GM13976 (cell line): Measurements from ENCODE around the gene COA8.

ENCODE experiments used
- DNase-seq: peaks from one replicate; pipeline ENCODE4 v3.0.0; 2012; ENCODE audit warnings: low spot score
- in situ Hi-C: fragments of 300-500 bp; cut with MboI; formaldehyde crosslinking; loops from one replicate; pipeline ENCODE4 v1.12.0; 2022; ENCODE audit warnings: low sequenced_read_pairs, mixed read lengths, inconsistent platforms; ENCODE audit not compliant: unreplicated experiment
- TF ChIP-seq, protein P1 (sequence below): IDR thresholded peaks from 2 replicates; pipeline ENCODE4 v1.5.1; 2012; ENCODE audit warnings: borderline replicate concordance, mild to moderate bottlenecking; ENCODE audit not compliant: insufficient read depth; ENCODE audit errors: extremely low read depth, missing control alignments, control extremely low read depth

The COA8 gene

DNA sequence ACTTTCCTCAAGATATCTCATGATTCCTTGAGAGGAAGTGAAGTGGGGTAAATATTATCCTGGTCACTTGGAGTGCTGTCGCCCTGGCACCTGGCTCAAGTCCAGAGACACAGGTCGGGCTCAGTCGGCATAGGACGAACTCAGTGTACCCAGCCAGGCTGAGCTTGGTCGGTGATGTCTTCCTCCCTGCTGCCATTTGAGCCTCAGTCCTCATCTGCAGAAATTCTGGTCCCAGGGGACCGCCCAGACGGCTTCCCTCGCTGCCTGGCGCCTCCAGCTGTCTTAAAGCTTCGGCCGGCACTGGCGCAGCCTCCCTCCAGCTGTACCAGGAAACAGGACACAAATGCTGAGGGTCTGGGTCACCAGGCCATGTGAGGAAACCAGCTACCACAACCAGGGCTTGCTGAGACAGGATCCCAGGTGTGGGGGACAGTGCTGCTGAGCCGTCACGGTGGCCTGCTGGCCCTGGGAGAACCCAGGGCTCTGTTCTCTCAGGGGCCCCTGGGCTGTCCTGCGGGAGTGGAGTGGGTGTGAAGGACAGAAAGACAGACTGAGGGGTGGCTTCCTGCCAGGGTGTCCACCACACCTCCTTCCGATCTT is 61.2 kb downstream of the COA8 start:
- no peak for DNase-seq
- TF ChIP-seq, protein P1, sequence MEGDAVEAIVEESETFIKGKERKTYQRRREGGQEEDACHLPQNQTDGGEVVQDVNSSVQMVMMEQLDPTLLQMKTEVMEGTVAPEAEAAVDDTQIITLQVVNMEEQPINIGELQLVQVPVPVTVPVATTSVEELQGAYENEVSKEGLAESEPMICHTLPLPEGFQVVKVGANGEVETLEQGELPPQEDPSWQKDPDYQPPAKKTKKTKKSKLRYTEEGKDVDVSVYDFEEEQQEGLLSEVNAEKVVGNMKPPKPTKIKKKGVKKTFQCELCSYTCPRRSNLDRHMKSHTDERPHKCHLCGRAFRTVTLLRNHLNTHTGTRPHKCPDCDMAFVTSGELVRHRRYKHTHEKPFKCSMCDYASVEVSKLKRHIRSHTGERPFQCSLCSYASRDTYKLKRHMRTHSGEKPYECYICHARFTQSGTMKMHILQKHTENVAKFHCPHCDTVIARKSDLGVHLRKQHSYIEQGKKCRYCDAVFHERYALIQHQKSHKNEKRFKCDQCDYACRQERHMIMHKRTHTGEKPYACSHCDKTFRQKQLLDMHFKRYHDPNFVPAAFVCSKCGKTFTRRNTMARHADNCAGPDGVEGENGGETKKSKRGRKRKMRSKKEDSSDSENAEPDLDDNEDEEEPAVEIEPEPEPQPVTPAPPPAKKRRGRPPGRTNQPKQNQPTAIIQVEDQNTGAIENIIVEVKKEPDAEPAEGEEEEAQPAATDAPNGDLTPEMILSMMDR: no peak
- in situ Hi-C loops: no loop called here

DNA sequence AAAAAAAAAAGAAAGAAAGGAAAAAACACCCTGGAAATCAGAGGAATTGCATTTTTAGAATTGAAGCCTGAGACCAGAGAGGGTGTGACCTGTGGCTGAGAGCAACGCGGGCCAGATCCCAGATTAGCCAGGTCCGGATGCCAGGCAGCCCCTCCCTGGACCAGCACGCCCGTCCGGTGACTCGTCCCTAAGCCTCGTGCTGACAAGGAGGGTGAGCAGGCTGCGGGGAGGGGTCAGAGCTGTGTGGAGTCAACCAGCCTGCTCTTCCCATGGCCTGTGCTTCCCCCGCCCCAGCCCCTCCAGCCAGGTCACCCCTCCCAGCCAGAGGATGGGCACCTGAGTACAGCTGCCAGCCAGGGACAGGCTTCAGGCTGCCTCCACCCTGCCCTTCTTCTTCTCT is 62.1 kb downstream of the COA8 start:
- TF ChIP-seq, protein P1: no peak
- in situ Hi-C loops: no loop called here
- DNase-seq: no peak

DNA sequence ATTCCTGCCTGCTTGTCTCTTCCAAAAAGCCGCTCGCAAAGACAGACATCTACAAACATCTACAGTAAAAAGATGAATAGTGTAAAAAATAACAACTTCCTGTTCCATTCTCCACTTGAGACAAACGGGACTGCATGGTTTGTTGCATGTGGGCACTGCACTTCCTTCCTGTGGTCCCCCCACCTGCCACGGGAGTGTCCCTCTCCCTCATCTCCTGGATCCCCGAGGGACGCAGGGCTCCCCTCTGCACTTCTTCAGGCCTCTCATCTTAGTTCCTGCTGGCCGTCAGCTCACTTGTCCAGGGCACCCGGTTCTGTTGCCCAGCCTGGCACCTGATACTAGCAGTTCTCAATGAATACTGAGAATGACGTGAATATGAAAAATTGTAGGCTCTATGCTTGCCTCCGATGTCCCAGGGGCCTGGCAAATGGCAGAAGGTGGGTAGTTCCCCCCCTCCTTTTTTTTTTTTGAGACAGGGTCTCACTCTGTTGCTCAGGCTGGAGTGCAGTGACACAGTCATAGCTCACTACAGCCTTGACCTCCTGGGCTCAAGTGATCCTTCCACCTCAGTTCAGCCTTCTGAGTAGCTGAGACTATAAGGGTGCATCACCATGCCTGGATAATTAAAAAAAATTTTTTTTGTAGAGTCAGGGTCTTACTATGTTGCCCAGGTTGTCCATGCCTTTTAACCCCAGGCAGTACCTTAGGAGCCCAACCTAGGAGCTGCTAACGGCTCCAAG is 62.8 kb downstream of the COA8 start:
- TF ChIP-seq, protein P1: no peak
- no peak for DNase-seq

DNA sequence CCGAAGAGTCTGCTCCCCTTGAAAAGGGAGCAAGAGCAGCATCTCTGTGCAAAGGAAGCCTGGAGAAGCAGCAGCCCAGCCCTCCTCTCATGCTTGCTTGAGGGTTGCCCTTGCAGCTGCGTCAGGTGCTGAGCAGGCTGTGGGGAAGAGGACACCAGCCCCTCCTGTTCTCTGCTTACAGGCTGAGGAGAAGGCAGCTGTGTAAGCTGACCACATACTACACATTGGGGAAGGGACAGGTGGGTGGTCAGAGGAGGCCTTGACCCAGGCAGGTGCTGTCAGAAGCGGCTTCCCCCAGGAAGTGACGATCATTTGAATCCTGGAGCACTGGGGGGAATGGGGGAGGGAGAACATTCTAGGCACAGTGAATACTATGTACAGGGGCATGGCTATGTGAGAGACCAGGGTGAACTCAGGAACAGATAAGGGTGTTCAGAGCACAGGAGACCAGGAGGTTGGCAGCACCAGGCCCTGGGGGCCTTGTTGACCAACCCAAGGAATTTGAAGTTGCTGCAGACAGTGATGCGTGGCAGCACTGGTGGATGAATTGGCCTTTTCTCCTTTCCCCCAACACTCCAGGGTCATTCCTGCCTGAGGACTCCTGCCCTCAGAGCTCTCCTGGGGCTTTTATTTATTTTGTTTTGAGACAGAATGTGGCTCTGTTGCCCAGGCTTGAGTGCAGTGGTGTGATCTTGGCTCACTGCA is 63.5 kb downstream of the COA8 start:
- in situ Hi-C loops: no loop called here
- TF ChIP-seq, protein P1: no peak
- DNase-seq: no peak

More for the DNA sequence above, 62.8 kb downstream of the COA8 start:
- in situ Hi-C loops: no loop called here

DNA sequence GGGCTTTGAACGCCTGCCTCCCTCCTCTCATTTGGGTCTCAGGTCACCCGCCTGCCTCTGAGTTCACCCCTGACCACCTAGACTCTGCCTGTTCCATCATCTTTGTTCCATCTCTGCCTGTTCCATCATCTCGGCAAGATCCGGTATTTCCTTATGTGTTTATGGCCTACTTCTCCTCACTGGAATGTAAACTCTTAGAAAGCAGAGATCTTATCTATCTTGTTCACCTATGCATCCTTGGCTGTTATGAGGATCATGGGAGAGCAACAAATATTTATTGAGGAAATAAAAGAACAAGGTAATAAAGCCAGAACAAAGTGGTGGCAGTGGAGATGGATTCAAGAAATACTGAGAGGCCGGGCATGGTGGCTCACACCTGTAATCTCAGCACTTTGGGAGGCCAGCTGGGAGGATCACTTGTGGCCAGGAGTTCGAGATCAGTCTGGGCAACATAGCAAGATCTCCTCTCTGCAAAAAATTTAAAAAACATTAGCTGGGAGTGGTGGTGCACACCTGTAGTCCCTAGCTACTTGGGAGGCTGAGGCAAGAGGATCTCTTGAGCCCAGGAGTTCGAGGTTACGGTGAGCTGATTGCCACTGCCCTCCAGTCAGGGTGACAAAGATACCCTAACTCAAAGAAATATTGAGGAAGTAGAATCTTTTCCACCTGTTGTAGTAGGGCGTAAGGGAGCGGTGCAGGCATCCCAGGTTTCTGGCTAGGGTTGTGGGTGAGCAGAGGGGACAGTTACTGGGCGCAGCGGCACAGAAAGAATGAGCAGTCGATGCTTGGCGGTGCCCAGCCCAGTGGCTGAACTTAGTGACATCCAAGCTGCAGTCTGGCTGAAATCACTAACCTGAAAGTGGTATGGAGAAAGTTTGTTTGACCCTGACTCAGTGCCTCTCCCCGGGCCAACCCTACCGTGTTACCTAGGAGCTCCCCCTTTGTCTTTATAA is 64.6 kb downstream of the COA8 start:
- in situ Hi-C loops: no loop called here
- DNase-seq: no peak
- TF ChIP-seq, protein P1: no peak

DNA sequence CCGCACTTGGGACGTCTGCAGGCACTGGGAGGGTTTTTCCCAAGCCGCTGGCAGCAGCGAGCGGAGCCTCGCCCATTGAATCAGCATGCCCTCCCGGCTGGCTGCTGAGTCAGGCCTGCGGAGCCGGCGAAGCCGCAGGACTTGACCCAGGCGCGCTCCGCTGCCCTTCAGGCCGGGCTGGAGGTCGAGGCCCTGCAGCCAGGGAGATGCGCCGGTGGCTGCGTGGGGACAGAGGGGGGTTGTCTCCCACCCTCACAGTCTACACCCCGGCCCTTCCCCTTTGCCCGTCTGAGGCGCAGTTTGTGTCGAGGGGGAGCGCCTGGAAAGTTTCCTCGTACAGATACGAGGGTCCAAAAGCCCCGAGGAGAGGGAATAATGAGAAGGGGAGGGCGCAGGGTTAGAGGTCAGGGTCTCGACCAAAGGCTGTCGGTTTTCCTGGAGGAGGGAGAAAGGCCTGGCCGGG is 65.5 kb downstream of the COA8 start:
- DNase-seq: peak; percentile 60
- TF ChIP-seq, protein P1: no peak
- in situ Hi-C loops: no loop called here
